Measurements from ENCODE around the gene GLDC. TPM values are rescaled to one million over a fixed set of nuclear protein-coding genes. Genes with fewer than 3 reads are reported as not detected.
"Not testable (repeated sequence)": the region's sequence is repeated elsewhere in the genome, so short reads cannot be mapped to it uniquely, and the experiment has no call there.

The GLDC gene
- total RNA-seq, 1 experiment from 2014 or later = 1.5 TPM

GRCh38 chr9:6545017-6545691 is 100.4 kb downstream of the GLDC start:
- Histone ChIP-seq H3K27ac (peak overlapping the region; percentile 98), H2AFZ (peak overlapping the region; percentile 71), H3K4me1 (replicated peaks; ENCODE audit: insufficient read depth) (peaks cover 16% of the 10 kb centered on the region; the same call in 1 of the 2 replicates), H3K9me2 (ENCODE audit: insufficient read depth) (no peaks in the 10 kb centered on the region), H4K20me1 (ENCODE audit: insufficient read depth) (no peaks in the 10 kb centered on the region), H3K9me3 (ENCODE audit: insufficient read depth, low read depth) (no peaks in the 10 kb centered on the region), H3K4me2 (peak overlapping the region; percentile 71), H3K36me3 (ENCODE audit: low read depth) (no peaks in the 10 kb centered on the region), H3K4me3 (no peak overlapping the region), H3K79me2 (ENCODE audit: low read depth) (no peaks in the 10 kb centered on the region), H3F3A (ENCODE audit: insufficient read depth, low read depth) (peaks cover 16% of the 10 kb centered on the region; the same call in 1 of the 2 replicates), H3K27me3 (ENCODE audit: insufficient read depth, low read depth) (no peaks in the 10 kb centered on the region)
- intact Hi-C loops (cut with micrococcal nuclease; ENCODE audit: unreplicated experiment) = no loop called here
- TF ChIP-seq CTCF (conservative IDR thresholded peaks at IDR 0.05) = no peak
- TF ChIP-seq EZH2 (IDR thresholded peaks at IDR 0.05; ENCODE audit: low read depth) = no peak
- CTCF ChIA-PET = interaction anchor here (0.7 kb wide), 2 partner anchors 458 to 816 kb away, joined by 3 to 4 read pairs; no protein-coding TSS in a partner anchor
- POLR2A ChIA-PET (ENCODE audit: unreplicated experiment) = no interaction called here
- BruUV-seq (replicated peaks) = TSS peak; percentile 50
- peak; percentile 34 to 96 for DNase-seq

DNA sequence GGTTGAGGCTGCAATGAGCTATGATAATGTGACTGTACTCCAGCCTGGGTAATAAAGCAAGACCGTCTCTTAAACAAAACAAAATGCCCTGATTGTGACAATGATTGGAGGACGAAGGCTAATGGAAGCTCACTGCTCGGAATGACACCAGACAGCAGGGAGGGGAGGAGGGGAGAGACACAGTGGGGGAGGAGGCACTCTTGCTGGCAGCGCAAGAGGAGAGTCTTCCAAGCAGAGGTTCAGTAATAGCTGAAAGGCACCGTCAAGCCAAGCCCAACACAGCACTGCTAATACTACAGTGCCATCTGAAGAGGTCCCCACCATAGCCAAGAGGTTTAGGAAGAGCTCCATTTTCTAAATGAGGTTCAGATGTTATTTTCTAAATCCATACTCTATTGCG is 102.3 kb downstream of the GLDC start:
- intact Hi-C loops (cut with micrococcal nuclease; ENCODE audit: unreplicated experiment) = no loop called here
- Histone ChIP-seq H4K20me1 (ENCODE audit: insufficient read depth) (no peaks in the 10 kb centered on the region), H3K27me3 (ENCODE audit: insufficient read depth, low read depth) (no peaks in the 10 kb centered on the region), H3K4me1 (replicated peaks; ENCODE audit: insufficient read depth) (peaks cover 16% of the 10 kb centered on the region; the same call in 1 of the 2 replicates), H3K27ac (no peak overlapping the region), H3K9me2 (ENCODE audit: insufficient read depth) (no peaks in the 10 kb centered on the region), H2AFZ (no peak overlapping the region), H3K4me3 (no peak overlapping the region), H3F3A (ENCODE audit: insufficient read depth, low read depth) (peaks cover 16% of the 10 kb centered on the region; the same call in 1 of the 2 replicates), H3K79me2 (ENCODE audit: low read depth) (no peaks in the 10 kb centered on the region), H3K4me2 (no peak overlapping the region), H3K9me3 (ENCODE audit: insufficient read depth, low read depth) (no peaks in the 10 kb centered on the region), H3K36me3 (ENCODE audit: low read depth) (no peaks in the 10 kb centered on the region)
- no peak for DNase-seq
- BruUV-seq (replicated peaks) = no TSS peak
- no peak for TF ChIP-seq EZH2 (IDR thresholded peaks at IDR 0.05; ENCODE audit: low read depth)
- TF ChIP-seq CTCF (conservative IDR thresholded peaks at IDR 0.05) = no peak
- CTCF ChIA-PET = no interaction called here
- POLR2A ChIA-PET (ENCODE audit: unreplicated experiment) = no interaction called here

DNA sequence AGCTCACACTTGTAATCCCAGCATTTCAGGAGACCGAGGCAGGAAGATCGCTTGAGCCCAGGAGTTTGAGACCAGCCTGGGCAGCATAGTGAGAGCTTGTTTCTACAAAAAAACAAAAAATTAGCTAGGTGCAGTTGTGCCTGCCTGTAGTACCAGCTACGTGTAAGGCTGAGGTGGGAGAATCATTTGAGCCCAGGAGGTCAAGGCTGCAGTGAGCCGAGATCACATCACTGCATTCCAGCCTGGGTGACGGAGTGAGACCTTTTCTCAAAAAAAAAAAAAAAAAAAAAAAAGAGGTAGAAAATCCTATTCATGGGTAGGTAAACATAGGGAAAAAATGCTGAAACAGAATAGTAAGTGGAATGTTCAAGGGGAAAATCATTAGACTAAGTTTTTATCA is 102.9 kb downstream of the GLDC start:
- POLR2A ChIA-PET (ENCODE audit: unreplicated experiment); intact Hi-C loops (cut with micrococcal nuclease; ENCODE audit: unreplicated experiment); H3K4me2 ChIP-seq; DNase-seq; H3K4me3 ChIP-seq; H3K27ac ChIP-seq; H3K36me3 ChIP-seq (ENCODE audit: low read depth); H3K9me2 ChIP-seq (ENCODE audit: insufficient read depth); H4K20me1 ChIP-seq (ENCODE audit: insufficient read depth); H2AFZ ChIP-seq; H3K79me2 ChIP-seq (ENCODE audit: low read depth); H3K9me3 ChIP-seq (ENCODE audit: insufficient read depth, low read depth); BruUV-seq (replicated peaks); H3K27me3 ChIP-seq (ENCODE audit: insufficient read depth, low read depth): not testable (repeated sequence)
- Histone ChIP-seq H3F3A (ENCODE audit: insufficient read depth, low read depth) (peaks cover 16% of the 10 kb centered on the region; the same call in 1 of the 2 replicates), H3K4me1 (replicated peaks; ENCODE audit: insufficient read depth) (peaks cover 16% of the 10 kb centered on the region; the same call in 1 of the 2 replicates)
- CTCF ChIA-PET = interaction anchor here (0.7 kb wide), 1 partner anchor 530 kb away, joined by 6 read pairs; no protein-coding TSS in a partner anchor
